Effector memory CD4-positive, alpha-beta T cell (primary cell): Measurements from ENCODE around the gene MYO5C.
"Not testable (repeated sequence)": the region's sequence is repeated elsewhere in the genome, so short reads cannot be mapped to it uniquely, and the experiment has no call there.

ENCODE experiments used
- DNase-seq, 3 donors: peaks; one replicate each; pipeline ENCODE4 v3.0.0-alpha.2; 2020
- H3K27ac ChIP-seq: 2 replicates; pipeline ENCODE4 v1.7.0; 2013; ENCODE audit warnings: mild to moderate bottlenecking, low read length, moderate library complexity; ENCODE audit not compliant: insufficient read depth, poor library complexity, severe bottlenecking
- H3K27me3 ChIP-seq: replicated peaks from 2 replicates; pipeline ENCODE4 v1.7.0; 2013; ENCODE audit warnings: mild to moderate bottlenecking, low read length; ENCODE audit not compliant: insufficient read depth, control insufficient read depth, poor library complexity, severe bottlenecking
- H3K36me3 ChIP-seq: 2 replicates; pipeline ENCODE4 v1.7.0; 2013; ENCODE audit warnings: mild to moderate bottlenecking, low read length, moderate library complexity; ENCODE audit not compliant: control insufficient read depth, insufficient read depth
- H3K4me1 ChIP-seq: 2 replicates; pipeline ENCODE4 v1.7.0; 2013; ENCODE audit warnings: low read length, mild to moderate bottlenecking; ENCODE audit not compliant: control insufficient read depth, insufficient read depth, poor library complexity, severe bottlenecking
- H3K4me3 ChIP-seq: 2 replicates; pipeline ENCODE4 v1.7.0; 2013; ENCODE audit warnings: low read length, low read depth, mild to moderate bottlenecking; ENCODE audit not compliant: insufficient read depth, poor library complexity, severe bottlenecking
- H3K9me3 ChIP-seq: 2 replicates; pipeline ENCODE4 v1.7.0; 2013; ENCODE audit warnings: mild to moderate bottlenecking, low read length, moderate library complexity; ENCODE audit not compliant: control insufficient read depth

MYO5C gene

GRCh38 chr15:52170199-52170598 lies 125.4 kb downstream of the MYO5C start:
- not testable (repeated sequence) for H3K9me3 ChIP-seq, DNase-seq, H3K36me3 ChIP-seq, H3K4me1 ChIP-seq, H3K27me3 ChIP-seq, H3K27ac ChIP-seq, H3K4me3 ChIP-seq

GRCh38 chr15:52165494-52166131 lies 130.0 kb downstream of the MYO5C start:
- H3K36me3 ChIP-seq, H3K27me3 ChIP-seq, H3K4me3 ChIP-seq, H3K4me1 ChIP-seq, H3K9me3 ChIP-seq, H3K27ac ChIP-seq, DNase-seq: not testable (repeated sequence)

- no peaks in the 10 kb centered on the region for H3K4me1 ChIP-seq
- H3K27me3 ChIP-seq: no peaks in the 10 kb centered on the region
- H3K9me3 ChIP-seq: no peaks in the 10 kb centered on the region
- peaks cover 8% of the 10 kb centered on the region for H3K36me3 ChIP-seq
- no peak overlapping the region for H3K27ac ChIP-seq
- no peak for DNase-seq
- no peak overlapping the region for H3K4me3 ChIP-seq
These were observed 130.9 kb downstream of the MYO5C start for GRCh38 chr15:52164631-52165265.

GRCh38 chr15:52163321-52164190 lies 132.0 kb downstream of the MYO5C start:
- Histone ChIP-seq H3K36me3 (peaks cover 15% of the 10 kb centered on the region), H3K4me1 (no peaks in the 10 kb centered on the region), H3K9me3 (no peaks in the 10 kb centered on the region), H3K27me3 (no peaks in the 10 kb centered on the region), H3K4me3 (no peak overlapping the region), H3K27ac (no peak overlapping the region)
- no peak for DNase-seq

GRCh38 chr15:52162876-52163275 lies 132.7 kb downstream of the MYO5C start:
- no peak for DNase-seq
- peaks cover 15% of the 10 kb centered on the region for H3K36me3 ChIP-seq
- H3K27ac ChIP-seq: no peak overlapping the region
- H3K4me3 ChIP-seq: no peak overlapping the region
- H3K27me3 ChIP-seq: no peaks in the 10 kb centered on the region
- no peaks in the 10 kb centered on the region for H3K4me1 ChIP-seq
- H3K9me3 ChIP-seq: no peaks in the 10 kb centered on the region

GRCh38 chr15:52162260-52162659 lies 133.3 kb downstream of the MYO5C start:
- no peaks in the 10 kb centered on the region for H3K4me1 ChIP-seq
- peaks cover 15% of the 10 kb centered on the region for H3K36me3 ChIP-seq
- no peaks in the 10 kb centered on the region for H3K27me3 ChIP-seq
- H3K9me3 ChIP-seq: no peaks in the 10 kb centered on the region
- H3K4me3 ChIP-seq: no peak overlapping the region
- H3K27ac ChIP-seq: no peak overlapping the region
- no peak for DNase-seq

GRCh38 chr15:52161406-52161966 lies 134.1 kb downstream of the MYO5C start:
- Histone ChIP-seq H3K4me3 (no peak overlapping the region), H3K36me3 (peaks cover 15% of the 10 kb centered on the region), H3K27ac (no peak overlapping the region), H3K27me3 (no peaks in the 10 kb centered on the region), H3K4me1 (no peaks in the 10 kb centered on the region), H3K9me3 (no peaks in the 10 kb centered on the region)
- no peak for DNase-seq

GRCh38 chr15:52159645-52160044 lies 136.0 kb downstream of the MYO5C start:
- Histone ChIP-seq H3K27me3 (no peaks in the 10 kb centered on the region), H3K36me3 (peaks cover 15% of the 10 kb centered on the region), H3K4me3 (no peak overlapping the region), H3K4me1 (no peaks in the 10 kb centered on the region), H3K9me3 (no peaks in the 10 kb centered on the region), H3K27ac (no peak overlapping the region)
- no peak for DNase-seq

- Histone ChIP-seq H3K9me3 (no peaks in the 10 kb centered on the region), H3K4me1 (no peaks in the 10 kb centered on the region), H3K27ac (no peak overlapping the region), H3K27me3 (no peaks in the 10 kb centered on the region), H3K36me3 (peaks cover 19% of the 10 kb centered on the region), H3K4me3 (no peak overlapping the region)
- no peak for DNase-seq
These were observed 137.4 kb downstream of the MYO5C start for GRCh38 chr15:52158084-52158765.
